SK-N-SH (cell line): ENCODE data around the gene SLC30A3. TPM values are rescaled to one million over a fixed set of nuclear protein-coding genes. Genes with fewer than 3 reads are reported as not detected.

Experiments
- CTCF ChIA-PET: fragments of 300-600, 350-600 bp; formaldehyde crosslinking; extraction: SDS; loops from one replicate; lab custom pipeline; 2021; lab: Yijun Ruan, JAX
- POLR2A ChIA-PET: fragments of 350-600 bp; sonication (Branson Sonifier 250); formaldehyde crosslinking; extraction: SDS; loops from one replicate; lab custom pipeline; 2020; ENCODE audit warnings: antibody characterized with exemption, inconsistent platforms; lab: Yijun Ruan, JAX
- DNase-seq: peaks from one replicate; pipeline ENCODE4 v3.0.0; 2012
- H2AFZ ChIP-seq: fragments of 200-600 bp; sonication (generic); 2 replicates; pipeline ENCODE4 v1.8.1; 2016; ENCODE audit warnings: antibody characterized with exemption, mild to moderate bottlenecking, low read depth
- H3F3A ChIP-seq: fragments of 200-600 bp; sonication (generic); replicated peaks from 2 replicates; pipeline ENCODE3; 2016; ENCODE audit warnings: antibody characterized with exemption, mild to moderate bottlenecking; ENCODE audit not compliant: insufficient read depth
- H3K27ac ChIP-seq, 2 experiments: fragments of 200-500 bp in 1 of 2; fragments of 200-600 bp in 1 of 2; sonication (Bioruptor generic) in 1 of 2; sonication (generic), shearing (Covaris generic) in 1 of 2; 2 replicates each; pipeline versions ENCODE4 v1.5.1 to v1.6.1; 2014 to 2016; ENCODE audit warnings: low read depth in 2 of 2, inconsistent platforms in 1 of 2, low read length in 1 of 2, mild to moderate bottlenecking in 1 of 2, mixed read lengths in 1 of 2
- H3K27me3 ChIP-seq: fragments of 200-600 bp; sonication (generic), shearing (Covaris generic); 2 replicates; pipeline ENCODE4 v1.6.1; 2016; ENCODE audit warnings: mixed run types; ENCODE audit not compliant: insufficient read depth
- H3K36me3 ChIP-seq, 2 experiments: fragments of 200-500 bp in 1 of 2; fragments of 200-600 bp in 1 of 2; sonication (Bioruptor generic) in 1 of 2; sonication (generic) in 1 of 2; replicated peaks in 1 of 2; 2 replicates each; pipeline versions ENCODE3 to v1.5.1; 2014 to 2016; ENCODE audit warnings: low read length in 1 of 2, mild to moderate bottlenecking in 1 of 2; ENCODE audit not compliant: insufficient read depth in 2 of 2, control insufficient read depth in 1 of 2
- H3K4me1 ChIP-seq, 2 experiments: fragments of 200-500 bp in 1 of 2; fragments of 200-600 bp in 1 of 2; sonication (Bioruptor generic) in 1 of 2; sonication (generic), shearing (Covaris generic) in 1 of 2; 2 replicates each; pipeline versions ENCODE4 v1.5.1 to v1.6.1; 2014 to 2016; ENCODE audit warnings: low read depth in 1 of 2, low read length in 1 of 2, mixed run types in 1 of 2; ENCODE audit not compliant: insufficient read depth in 2 of 2, control insufficient read depth in 1 of 2
- H3K4me2 ChIP-seq: fragments of 200-600 bp; sonication (generic), shearing (Covaris generic); 2 replicates; pipeline ENCODE4 v1.6.1; 2017; ENCODE audit warnings: mixed run types
- H3K4me3 ChIP-seq, 2 experiments: fragments of 200-500 bp in 1 of 2; fragments of 200-600 bp in 1 of 2; sonication (Bioruptor generic) in 1 of 2; sonication (generic), shearing (Covaris generic) in 1 of 2; 2 replicates each; pipeline versions ENCODE4 v1.5.1 to v1.8.1; 2014 to 2016; ENCODE audit warnings: low read depth in 2 of 2, inconsistent platforms in 1 of 2, low read length in 1 of 2, mild to moderate bottlenecking in 1 of 2, mixed read lengths in 1 of 2, moderate library complexity in 1 of 2
- H3K79me2 ChIP-seq: fragments of 200-600 bp; sonication (generic); 2 replicates; pipeline ENCODE4 v1.8.1; 2017; ENCODE audit warnings: mild to moderate bottlenecking; ENCODE audit not compliant: insufficient read depth
- H3K9ac ChIP-seq: fragments of 200-600 bp; sonication (generic); 2 replicates; pipeline ENCODE4 v1.6.1; 2017; ENCODE audit warnings: mixed run types
- H3K9me2 ChIP-seq: fragments of 200-600 bp; sonication (generic); 2 replicates; pipeline ENCODE4 v1.6.1; 2017; ENCODE audit warnings: mixed run types
- H3K9me3 ChIP-seq: fragments of 200-600 bp; sonication (generic); 2 replicates; pipeline ENCODE4 v1.6.1; 2017; ENCODE audit warnings: mixed run types, mild to moderate bottlenecking, moderate library complexity
- H4K20me1 ChIP-seq: fragments of 200-600 bp; sonication (generic); 2 replicates; pipeline ENCODE4 v1.6.1; 2017; ENCODE audit warnings: mild to moderate bottlenecking, mixed run types; ENCODE audit not compliant: insufficient read depth
- CHD2 ChIP-seq: fragments of 150-350 bp; IDR thresholded peaks from 2 replicates; pipeline ENCODE4 v1.6.1; 2018; ENCODE audit warnings: low read length; ENCODE audit not compliant: partially characterized antibody
- ELF1 ChIP-seq: IDR thresholded peaks from 2 replicates; pipeline ENCODE4 v1.4.0; 2012
- EP300 ChIP-seq, 2 experiments: IDR thresholded peaks; 2 replicates each; pipeline versions ENCODE4 v1.4.0 to v1.6.1; 2012; ENCODE audit warnings: borderline replicate concordance in 1 of 2, low read depth in 1 of 2, low read length in 1 of 2
- EZH2phosphoT487 ChIP-seq: fragments of 200-600 bp; sonication (generic); IDR thresholded peaks from 2 replicates; pipeline ENCODE4 v1.6.1; 2017; ENCODE audit warnings: low read depth, mixed run types, mild to moderate bottlenecking, antibody characterized with exemption, moderate library complexity, borderline replicate concordance
- GABPA ChIP-seq: IDR thresholded peaks from 2 replicates; pipeline ENCODE4 v1.4.0; 2012; ENCODE audit warnings: low read depth, mild to moderate bottlenecking
- GATA2 ChIP-seq: sonication (generic); formaldehyde crosslinking; IDR thresholded peaks from 2 replicates; pipeline ENCODE4 v1.5.0; 2020; ENCODE audit warnings: mild to moderate bottlenecking, missing genetic modification reagents
- IRF3 ChIP-seq: fragments of 150-350 bp; IDR thresholded peaks from 2 replicates; pipeline ENCODE4 v1.6.1; 2016; ENCODE audit warnings: mild to moderate bottlenecking, low read depth, low read length
- MAX ChIP-seq: IDR thresholded peaks from 2 replicates; pipeline ENCODE4 v1.4.0; 2012; ENCODE audit warnings: low read depth
- NRF1 ChIP-seq: IDR thresholded peaks from 2 replicates; pipeline ENCODE4 v1.6.1; 2012; ENCODE audit warnings: low read depth, mild to moderate bottlenecking, low read length
- RAD21 ChIP-seq: IDR thresholded peaks from 2 replicates; pipeline ENCODE4 v1.6.1; 2012; ENCODE audit warnings: mild to moderate bottlenecking, low read length
- RCOR1 ChIP-seq: fragments of 150-350 bp; IDR thresholded peaks from 2 replicates; pipeline ENCODE4 v1.6.1; 2017; ENCODE audit warnings: antibody characterized with exemption, low read length
- RFX5 ChIP-seq: IDR thresholded peaks from 2 replicates; pipeline ENCODE4 v1.6.1; 2012; ENCODE audit warnings: mild to moderate bottlenecking, improper control_type of control experiment, low read length
- TAF1 ChIP-seq: IDR thresholded peaks from 2 replicates; pipeline ENCODE4 v1.6.1; 2012; ENCODE audit warnings: low read depth, mild to moderate bottlenecking, low read length, moderate library complexity, borderline replicate concordance
- USF2 ChIP-seq: fragments of 150-350 bp; IDR thresholded peaks from 2 replicates; pipeline ENCODE4 v1.6.1; 2017; ENCODE audit warnings: antibody characterized with exemption, low read length, low read depth, borderline replicate concordance
- YY1 ChIP-seq: IDR thresholded peaks from 2 replicates; pipeline ENCODE4 v1.4.0; 2012; ENCODE audit warnings: low read depth, mild to moderate bottlenecking
- ZBTB33 ChIP-seq: IDR thresholded peaks from 2 replicates; pipeline ENCODE4 v1.4.0; 2012; ENCODE audit warnings: low read depth, borderline replicate concordance
- WGBS: methylation state at CpG from one replicate; pipeline ENCODE4 v1.1.6; 2017; ENCODE audit warnings: low lambda C conversion rate; 5-methylcytosine and 5-hydroxymethylcytosine counted together
- polyA plus RNA-seq, 3 experiments: library from polyadenylated mRNA; depleted of rRNA; stranded (reverse); fragments of >200 nt; gene quantifications; 2 replicates each; pipeline ENCODE4 v1.2.3, GENCODE V29; 2012

SLC30A3 gene
- polyA plus RNA-seq, 1 of the 3 experiments (the other 2 are of a cell fraction), result 1.1 TPM

- no peak for DNase-seq
- POLR2A ChIA-PET, result no interaction called here
- Histone ChIP-seq H4K20me1 (no peaks in the 10 kb centered on the region), H2AFZ (no peak overlapping the region), H3F3A (peaks cover 6% of the 10 kb centered on the region), H3K79me2 (peaks cover 20% of the 10 kb centered on the region; the same call in 1 of the 2 replicates), H3K27me3 (no peaks in the 10 kb centered on the region), H3K36me3 (peaks cover 60 to 66% of the 10 kb centered on the region in 2 experiments), H3K4me3 (no peak overlapping the region), H3K9me2 (no peaks in the 10 kb centered on the region), H3K4me1 (peaks cover 4 to 14% of the 10 kb centered on the region in 2 experiments; a peak in 3 of 4 replicates), H3K27ac (no peak overlapping the region), H3K4me2 (no peak overlapping the region), H3K9me3 (no peaks in the 10 kb centered on the region), H3K9ac (no peak overlapping the region)
- WGBS, result 96% methylated on average over 7 of the region's 7 CpGs
- TF ChIP-seq TAF1 (no peak), GABPA (no peak), RCOR1 (no peak), YY1 (no peak), EP300 (IDR thresholded peaks at IDR 0.05; ENCODE audit: borderline replicate concordance in 1 of 2, low read depth in 1 of 2, low read length in 1 of 2) (no peak), MAX (no peak), RAD21 (no peak), ZBTB33 (no peak), USF2 (no peak), EZH2phosphoT487 (no peak)
- CTCF ChIA-PET, result interaction anchor here (1.0 to 1.8 kb wide), 3 partner anchors 29 to 60 kb away, joined by 3 to 12 read pairs (median 9); no protein-coding TSS in a partner anchor
Observed at GRCh38 chr2:27220091-27220490, 42.8 kb downstream of the SLC30A3 start.

GRCh38 chr2:27219091-27219490 is 43.8 kb downstream of the SLC30A3 start:
- ChIA-PET CTCF (interaction anchor here (1.0 to 1.8 kb wide), 3 partner anchors 22 to 61 kb away, joined by 3 to 12 read pairs (median 3); no protein-coding TSS in a partner anchor), POLR2A (interaction anchor here (1.5 kb wide), 1 partner anchor 11 kb away, joined by 4 read pairs; no protein-coding TSS in a partner anchor)
- Histone ChIP-seq H2AFZ (no peak overlapping the region), H3K79me2 (peaks cover 30% of the 10 kb centered on the region; the same call in 1 of the 2 replicates), H3K27me3 (no peaks in the 10 kb centered on the region), H3K9ac (no peak overlapping the region), H3K4me1 (peaks cover 4 to 14% of the 10 kb centered on the region in 2 experiments; a peak in 3 of 4 replicates), H3K27ac (no peak overlapping the region), H3K36me3 (peaks cover 51 to 58% of the 10 kb centered on the region in 2 experiments), H3K4me2 (no peak overlapping the region), H4K20me1 (no peaks in the 10 kb centered on the region), H3K9me3 (no peaks in the 10 kb centered on the region), H3K4me3 (no peak overlapping the region), H3K9me2 (no peaks in the 10 kb centered on the region), H3F3A (peaks cover 6% of the 10 kb centered on the region)
- DNase-seq, result no peak
- TF ChIP-seq RFX5 (no peak), GATA2 (CRISPR knock-in tag) (no peak), EP300 (IDR thresholded peaks at IDR 0.05; ENCODE audit: borderline replicate concordance in 1 of 2, low read depth in 1 of 2, low read length in 1 of 2) (no peak), IRF3 (no peak), NRF1 (no peak), TAF1 (no peak), EZH2phosphoT487 (no peak), CHD2 (no peak), ELF1 (no peak)
- 98% methylated on average over 2 of the region's 2 CpGs for WGBS
